OCI-LY3 (cell line): Measurements from ENCODE around the gene ANKRD35.
A peak's percentile ranks its signal among the peaks of the same experiment; 100 is the strongest.
"Not testable (repeated sequence)": the region's sequence is repeated elsewhere in the genome, so short reads cannot be mapped to it uniquely, and the experiment has no call there.

Source experiments
- H2AFZ ChIP-seq: fragments of 200-600, 300-600 bp; shearing (Covaris generic); 2 replicates; pipeline ENCODE4 v1.6.0; 2014; ENCODE audit warnings: antibody characterized with exemption, low read depth, low read length
- H3K27ac ChIP-seq: fragments of 200-600, 300-600 bp; sonication (generic); 2 replicates; pipeline ENCODE4 v1.5.1; 2014; ENCODE audit warnings: mild to moderate bottlenecking, low read length, moderate library complexity, mixed read lengths
- H3K27me3 ChIP-seq: fragments of 200-600, 300-600 bp; sonication (generic); 2 replicates; pipeline ENCODE4 v1.6.1; 2014; ENCODE audit warnings: low read depth, low read length, mixed read lengths
- H3K36me3 ChIP-seq: fragments of 200-600, 300-600 bp; sonication (generic); replicated peaks from 2 replicates; pipeline ENCODE3; 2014; ENCODE audit warnings: low read depth, low read length, mixed read lengths
- H3K4me1 ChIP-seq: fragments of 300-600, 200-600 bp; sonication (generic); 2 replicates; pipeline ENCODE4 v1.6.1; 2014; ENCODE audit warnings: low read length, mixed read lengths
- H3K4me2 ChIP-seq: fragments of 200-600, 300-600 bp; sonication (generic); 2 replicates; pipeline ENCODE4 v1.6.1; 2014; ENCODE audit warnings: low read length, mixed read lengths
- H3K4me3 ChIP-seq: fragments of 300-600, 200-600 bp; sonication (generic); 2 replicates; pipeline ENCODE4 v1.5.1; 2014; ENCODE audit warnings: antibody characterized with exemption, mild to moderate bottlenecking, low read length, moderate library complexity
- H3K79me2 ChIP-seq: fragments of 300-600, 200-600 bp; shearing (Covaris generic); 2 replicates; pipeline ENCODE4 v1.6.1; 2014; ENCODE audit warnings: mild to moderate bottlenecking, low read length, mixed read lengths
- H3K9ac ChIP-seq: fragments of 300-600, 200-600 bp; shearing (Covaris generic); 2 replicates; pipeline ENCODE4 v1.6.0; 2014; ENCODE audit warnings: mild to moderate bottlenecking, low read length, moderate library complexity
- H3K9me3 ChIP-seq: fragments of 200-600, 300-600 bp; shearing (Covaris generic); 2 replicates; pipeline ENCODE4 v1.6.1; 2014; ENCODE audit warnings: low read length, mixed read lengths; ENCODE audit not compliant: insufficient read depth
- H4K20me1 ChIP-seq: fragments of 200-600, 300-600 bp; sonication (generic); 2 replicates; pipeline ENCODE4 v1.6.1; 2016; ENCODE audit warnings: low read length, mixed read lengths; ENCODE audit not compliant: insufficient read depth
- EZH2phosphoT487 ChIP-seq: fragments of 200-600 bp; shearing (Covaris generic); IDR thresholded peaks from 2 replicates; pipeline ENCODE4 v1.6.1; 2018; ENCODE audit warnings: antibody characterized with exemption, mixed run types, low read depth
- TF ChIP-seq, protein P1 (sequence below): fragments of 200-600, 300-600 bp; sonication (generic); IDR thresholded peaks from 2 replicates; pipeline ENCODE4 v1.5.1; 2014; ENCODE audit warnings: antibody characterized with exemption, low read length, low read depth

The ANKRD35 gene, protein sequence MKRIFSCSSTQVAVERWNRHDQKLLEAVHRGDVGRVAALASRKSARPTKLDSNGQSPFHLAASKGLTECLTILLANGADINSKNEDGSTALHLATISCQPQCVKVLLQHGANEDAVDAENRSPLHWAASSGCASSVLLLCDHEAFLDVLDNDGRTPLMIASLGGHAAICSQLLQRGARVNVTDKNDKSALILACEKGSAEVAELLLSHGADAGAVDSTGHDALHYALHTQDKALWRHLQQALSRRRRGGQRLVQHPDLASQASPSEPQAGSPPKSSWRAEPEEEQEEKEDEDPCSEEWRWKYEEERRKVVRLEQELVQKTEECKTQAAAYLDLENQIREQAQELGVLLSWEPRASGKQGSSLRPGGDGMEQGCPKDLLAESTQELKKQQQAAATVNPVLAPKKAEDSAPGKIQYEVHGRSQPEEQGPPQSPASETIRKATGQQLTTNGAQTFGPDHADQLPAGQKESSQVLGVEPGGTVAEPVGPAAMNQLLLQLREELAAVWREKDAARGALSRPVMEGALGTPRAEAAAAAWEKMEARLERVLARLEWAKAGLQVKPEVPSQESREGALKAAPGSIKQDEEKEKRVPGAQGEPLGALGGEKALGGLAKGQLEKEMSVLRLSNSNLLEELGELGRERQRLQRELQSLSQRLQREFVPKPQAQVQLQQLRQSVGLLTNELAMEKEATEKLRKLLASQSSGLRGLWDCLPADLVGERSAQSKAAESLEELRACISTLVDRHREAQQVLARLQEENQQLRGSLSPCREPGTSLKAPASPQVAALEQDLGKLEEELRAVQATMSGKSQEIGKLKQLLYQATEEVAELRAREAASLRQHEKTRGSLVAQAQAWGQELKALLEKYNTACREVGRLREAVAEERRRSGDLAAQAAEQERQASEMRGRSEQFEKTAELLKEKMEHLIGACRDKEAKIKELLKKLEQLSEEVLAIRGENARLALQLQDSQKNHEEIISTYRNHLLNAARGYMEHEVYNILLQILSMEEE

DNA sequence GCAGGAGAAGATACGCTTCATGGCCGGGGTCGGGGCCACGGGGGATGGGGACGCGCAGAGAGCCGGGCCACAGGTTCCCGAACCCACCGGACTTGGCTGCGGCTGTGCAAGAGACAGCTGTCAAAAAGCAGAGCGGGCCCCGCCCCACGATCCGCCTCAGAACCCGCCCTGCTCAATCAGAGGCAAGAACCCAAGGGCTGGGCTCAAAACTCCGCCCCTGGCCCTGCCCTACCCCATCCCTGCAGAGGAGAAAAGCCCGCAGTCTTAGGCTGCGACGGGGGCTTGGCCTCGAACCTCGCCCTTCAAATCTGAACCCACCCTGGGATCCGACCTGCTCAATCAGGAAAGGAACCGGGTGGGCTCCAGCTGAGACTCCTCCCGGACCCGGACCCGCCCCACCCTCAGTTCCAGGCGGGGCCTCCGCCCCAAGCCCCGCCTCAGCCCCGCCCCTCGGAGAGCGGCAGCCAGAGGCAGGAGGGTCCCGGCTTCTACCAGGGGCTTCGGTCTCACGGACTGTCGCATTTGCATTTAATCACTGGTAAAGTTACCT, at the start of gene ANKRD35:
Gene ANKRD35, minus strand, starts transcription at position 129 of the 550 bp plus-strand sequence. Its CDS starts 108 bp downstream, at position 21.
- Histone ChIP-seq H3K79me2 (no peaks in the 10 kb centered on the region), H3K27me3 (peaks cover 28% of the 10 kb centered on the region), H3K4me1 (peaks cover 17% of the 10 kb centered on the region), H3K4me2 (peak within 1 kb of the TSS; percentile 93), H3K27ac (no peak within 1 kb of the TSS), H2AFZ (peak within 1 kb of the TSS; percentile 94), H3K9ac (no peak within 1 kb of the TSS; the same call in 1 of the 2 replicates), H3K36me3 (no peaks in the 10 kb centered on the region), H3K9me3 (no peaks in the 10 kb centered on the region), H3K4me3 (peak within 1 kb of the TSS; percentile 87), H4K20me1 (no peaks in the 10 kb centered on the region)
- TF ChIP-seq EZH2phosphoT487, result no peak
- TF ChIP-seq, protein P1, sequence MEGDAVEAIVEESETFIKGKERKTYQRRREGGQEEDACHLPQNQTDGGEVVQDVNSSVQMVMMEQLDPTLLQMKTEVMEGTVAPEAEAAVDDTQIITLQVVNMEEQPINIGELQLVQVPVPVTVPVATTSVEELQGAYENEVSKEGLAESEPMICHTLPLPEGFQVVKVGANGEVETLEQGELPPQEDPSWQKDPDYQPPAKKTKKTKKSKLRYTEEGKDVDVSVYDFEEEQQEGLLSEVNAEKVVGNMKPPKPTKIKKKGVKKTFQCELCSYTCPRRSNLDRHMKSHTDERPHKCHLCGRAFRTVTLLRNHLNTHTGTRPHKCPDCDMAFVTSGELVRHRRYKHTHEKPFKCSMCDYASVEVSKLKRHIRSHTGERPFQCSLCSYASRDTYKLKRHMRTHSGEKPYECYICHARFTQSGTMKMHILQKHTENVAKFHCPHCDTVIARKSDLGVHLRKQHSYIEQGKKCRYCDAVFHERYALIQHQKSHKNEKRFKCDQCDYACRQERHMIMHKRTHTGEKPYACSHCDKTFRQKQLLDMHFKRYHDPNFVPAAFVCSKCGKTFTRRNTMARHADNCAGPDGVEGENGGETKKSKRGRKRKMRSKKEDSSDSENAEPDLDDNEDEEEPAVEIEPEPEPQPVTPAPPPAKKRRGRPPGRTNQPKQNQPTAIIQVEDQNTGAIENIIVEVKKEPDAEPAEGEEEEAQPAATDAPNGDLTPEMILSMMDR, result no peak

DNA sequence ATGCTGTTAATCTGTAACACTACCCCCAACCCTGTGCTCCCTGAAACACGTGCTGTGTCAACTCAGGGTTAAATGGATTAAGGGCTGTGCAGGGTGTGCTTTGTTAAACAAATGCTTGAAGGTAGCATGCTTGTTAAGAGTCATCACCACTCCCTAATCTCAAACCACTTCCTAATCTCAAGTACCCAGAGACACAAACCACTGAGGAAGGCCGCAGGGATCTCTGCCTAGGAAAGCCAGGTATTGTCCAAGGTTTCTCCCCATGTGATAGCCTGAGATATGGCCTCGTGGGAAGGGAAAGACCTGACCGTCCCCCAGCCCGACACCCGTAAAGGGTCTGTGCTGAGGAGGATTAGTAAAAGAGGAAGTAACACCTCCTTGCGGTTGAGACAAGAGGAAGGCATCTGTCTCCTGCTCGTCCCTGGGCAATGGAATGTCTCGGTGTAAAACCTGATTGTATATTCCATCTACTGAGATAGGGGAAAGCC, 46.9 kb upstream of the ANKRD35 start:
- H4K20me1 ChIP-seq, H3K9me3 ChIP-seq, H3K27me3 ChIP-seq, H2AFZ ChIP-seq, H3K79me2 ChIP-seq: not testable (repeated sequence)
- Histone ChIP-seq H3K4me3 (0 out of 2 replicates have a peak overlapping the region, but pooled peaks have one; percentile 35), H3K27ac (peak overlapping the region; percentile 80), H3K36me3 (peaks cover 22% of the 10 kb centered on the region), H3K4me2 (peak overlapping the region; percentile 55), H3K4me1 (peaks cover 35% of the 10 kb centered on the region), H3K9ac (peak overlapping the region; percentile 51; the same call in 1 of the 2 replicates)

DNA sequence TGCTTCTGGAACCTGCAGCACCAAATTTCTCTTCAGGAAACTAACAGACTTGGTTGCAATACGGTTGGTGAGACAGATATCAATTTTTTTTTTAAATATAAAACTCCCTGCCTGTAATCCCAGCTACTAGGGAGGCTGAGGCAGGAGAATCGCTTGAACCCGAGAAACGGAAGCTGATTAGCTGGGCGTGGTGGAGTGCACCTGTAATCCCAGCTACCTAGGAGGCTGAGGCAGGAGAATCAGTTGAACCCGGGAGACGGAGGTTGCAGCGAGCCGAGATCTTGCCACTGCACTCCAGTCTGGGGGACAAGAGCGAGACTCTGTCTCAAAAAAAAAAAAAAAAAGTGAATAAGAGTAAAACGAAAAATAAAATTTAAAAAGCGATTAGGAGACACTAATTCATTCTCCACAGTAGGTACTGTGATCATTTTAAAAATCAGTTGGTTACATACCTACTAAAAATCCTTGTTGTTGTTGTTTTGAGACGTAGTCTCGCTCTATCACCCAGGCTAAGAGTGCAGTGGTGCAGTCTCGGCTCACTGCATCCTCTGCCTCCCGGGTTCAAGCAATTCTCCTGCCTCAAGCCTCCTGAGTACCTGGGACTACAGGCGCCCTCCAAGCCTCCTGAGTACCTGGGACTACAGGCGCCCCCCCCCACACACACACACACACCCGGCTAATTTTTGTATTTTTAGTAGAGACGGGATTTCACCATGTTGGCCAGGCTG, 42.4 kb upstream of the ANKRD35 start:
- Histone ChIP-seq H3K4me1 (peaks cover 34% of the 10 kb centered on the region), H3K36me3 (peaks cover 20% of the 10 kb centered on the region), H3K9ac (peak overlapping the region; percentile 98), H2AFZ (no peak overlapping the region), H3K4me2 (peak overlapping the region; percentile 80), H3K4me3 (peak overlapping the region; percentile 90), H3K9me3 (no peaks in the 10 kb centered on the region), H3K27ac (peak overlapping the region; percentile 88), H3K79me2 (peaks cover 17% of the 10 kb centered on the region), H3K27me3 (no peaks in the 10 kb centered on the region), H4K20me1 (no peaks in the 10 kb centered on the region)
- TF ChIP-seq, protein P1, result no peak
